GM12878 (cell line): ENCODE data around the gene FRAS1. TPM values are rescaled to one million over a fixed set of nuclear protein-coding genes. Genes with fewer than 3 reads are reported as not detected.

Experiments
- ATAC-seq: fragments of 200-7000 bp; cut with Tn5 transposase; 3 replicates; pipeline ENCODE4 v1.9.1; 2020; ENCODE audit warnings: mild to moderate bottlenecking, moderate library complexity
- BruUV-seq: library from RNA; stranded (reverse); fragments of 400-500 nt; replicated peaks from 2 replicates; lab custom pipeline; 2021; lab: Mats Ljungman, UMichigan
- CTCF ChIA-PET: fragments of 300-600 bp; sonication (Branson Sonifier 250); formaldehyde crosslinking; extraction: SDS; loops from one replicate; lab custom pipeline; 2021; ENCODE audit warnings: inconsistent platforms; lab: Yijun Ruan, JAX
- POLR2A ChIA-PET: fragments of 350-600 bp; formaldehyde crosslinking; extraction: SDS; loops from one replicate; lab custom pipeline; 2021; ENCODE audit warnings: inconsistent platforms; lab: Charles Lee
- RAD21 ChIA-PET: fragments of 300-600 bp; sonication (Branson Sonifier 250); formaldehyde crosslinking; loops from one replicate; lab custom pipeline; 2023; ENCODE audit warnings: antibody characterized with exemption; ENCODE audit not compliant: unreplicated experiment; lab: Charles Lee
- SMC1A ChIA-PET: fragments of 300-600 bp; sonication (Branson Sonifier 250); formaldehyde crosslinking; loops from one replicate; lab custom pipeline; 2023; ENCODE audit not compliant: unreplicated experiment, uncharacterized antibody; lab: Charles Lee
- DNase-seq: peaks from one replicate; pipeline ENCODE4 v3.0.0-alpha.2; 2011; ENCODE audit warnings: low read depth, low spot score
- FAIRE-seq: peaks from 3 replicates; lab custom pipeline; 2011; peaks lifted over from hg19 to GRCh38; lab: Jason Lieb, UNC
- H2AFZ ChIP-seq: 2 replicates; pipeline ENCODE4 v1.6.0; 2011; ENCODE audit warnings: low read depth, low read length, control low read depth; ENCODE audit not compliant: control insufficient read depth
- H3K27ac ChIP-seq: 2 replicates; pipeline ENCODE4 v1.5.1; 2011; ENCODE audit warnings: control low read depth; ENCODE audit not compliant: control insufficient read depth, insufficient read depth
- H3K27me3 ChIP-seq, 2 experiments: replicated peaks in 1 of 2; 2 replicates each; pipeline versions ENCODE4 v1.6.0 to v1.6.1; 2011; ENCODE audit warnings: low read length in 1 of 2; ENCODE audit not compliant: control insufficient read depth in 2 of 2, insufficient read depth in 2 of 2
- H3K36me3 ChIP-seq, 2 experiments: 2 replicates each; pipeline ENCODE4 v1.5.1; 2011; ENCODE audit warnings: low read length in 1 of 2; ENCODE audit not compliant: control insufficient read depth in 2 of 2, insufficient read depth in 2 of 2
- H3K4me1 ChIP-seq: 2 replicates; pipeline ENCODE4 v1.6.1; 2011; ENCODE audit warnings: mild to moderate bottlenecking, low read length, moderate library complexity, mixed read lengths; ENCODE audit not compliant: control insufficient read depth, insufficient read depth
- H3K4me2 ChIP-seq: 2 replicates; pipeline ENCODE4 v1.6.0; 2011; ENCODE audit warnings: control low read depth; ENCODE audit not compliant: control insufficient read depth, insufficient read depth
- H3K4me3 ChIP-seq: fragments of 200-600 bp; sonication (generic); 2 replicates; pipeline ENCODE4 v1.5.1; 2016
- H3K79me2 ChIP-seq: 2 replicates; pipeline ENCODE4 v1.6.0; 2011; ENCODE audit warnings: low read length; ENCODE audit not compliant: control insufficient read depth, insufficient read depth
- H3K9ac ChIP-seq: 2 replicates; pipeline ENCODE4 v1.8.0; 2011; ENCODE audit warnings: low read length, control low read depth, mixed read lengths; ENCODE audit not compliant: control insufficient read depth, insufficient read depth
- H3K9me3 ChIP-seq: replicated peaks from 3 replicates; pipeline ENCODE4 v1.5.1; 2011; ENCODE audit warnings: mild to moderate bottlenecking, low read length; ENCODE audit not compliant: control insufficient read depth, insufficient read depth
- H4K20me1 ChIP-seq: 2 replicates; pipeline ENCODE4 v1.6.0; 2011; ENCODE audit not compliant: control insufficient read depth, insufficient read depth
- ASH2L ChIP-seq: fragments of 300-600, 200-600 bp; sonication (generic); IDR thresholded peaks from 2 replicates; pipeline ENCODE4 v1.6.1; 2017; ENCODE audit warnings: low read depth, mild to moderate bottlenecking, borderline replicate concordance
- CBFB ChIP-seq: IDR thresholded peaks from 2 replicates; pipeline ENCODE4 v1.6.1; 2016; ENCODE audit warnings: antibody characterized with exemption, low read depth
- CBX3 ChIP-seq: fragments of 200-600 bp; sonication (generic); IDR thresholded peaks from 2 replicates; pipeline ENCODE4 v1.6.1; 2016; ENCODE audit warnings: low read depth, borderline replicate concordance
- CHD2 ChIP-seq: IDR thresholded peaks from 2 replicates; pipeline ENCODE4 v1.6.1; 2011; ENCODE audit warnings: low read depth, low read length, improper control_type of control experiment, borderline replicate concordance
- DPF2 ChIP-seq: fragments of 450-650 bp; IDR thresholded peaks from 2 replicates; pipeline ENCODE4 v1.6.1; 2017; ENCODE audit warnings: mild to moderate bottlenecking
- E2F8 ChIP-seq: fragments of 450-650 bp; IDR thresholded peaks from 2 replicates; pipeline ENCODE4 v1.6.1; 2018; ENCODE audit warnings: mild to moderate bottlenecking, low read depth, moderate library complexity; ENCODE audit not compliant: partially characterized antibody
- IKZF1 ChIP-seq: fragments of 450-650 bp; conservative IDR thresholded peaks from 2 replicates; pipeline ENCODE4 v1.6.1; 2017; ENCODE audit warnings: antibody characterized with exemption, mild to moderate bottlenecking
- IRF4 ChIP-seq: IDR thresholded peaks from 2 replicates; pipeline ENCODE4 v1.6.1; 2011; ENCODE audit warnings: low read depth, low read length
- KLF5 ChIP-seq: fragments of 450-650 bp; IDR thresholded peaks from 2 replicates; pipeline ENCODE4 v1.6.1; 2014; ENCODE audit warnings: mild to moderate bottlenecking; ENCODE audit not compliant: partially characterized antibody
- MXI1 ChIP-seq: fragments of 150-350 bp; IDR thresholded peaks from 2 replicates; pipeline ENCODE4 v1.6.1; 2011; ENCODE audit warnings: low read depth, mild to moderate bottlenecking, inconsistent platforms, low read length, improper control_type of control experiment
- MYC ChIP-seq: IDR thresholded peaks from 2 replicates; pipeline ENCODE4 v1.6.1; 2011; ENCODE audit warnings: mild to moderate bottlenecking, low read length, moderate library complexity, inconsistent platforms; ENCODE audit not compliant: insufficient read depth, insufficient replicate concordance, insufficient read length, severe bottlenecking
- NR2C1 ChIP-seq: fragments of 450-650 bp; IDR thresholded peaks from 2 replicates; pipeline ENCODE4 v1.6.1; 2017; ENCODE audit warnings: antibody characterized with exemption, mild to moderate bottlenecking, moderate library complexity
- RELA ChIP-seq: fragments of 450-650 bp; IDR thresholded peaks from 2 replicates; pipeline ENCODE4 v1.8.0; 2014; ENCODE audit warnings: borderline replicate concordance; ENCODE audit not compliant: partially characterized antibody
- RELB ChIP-seq: fragments of 450-650 bp; IDR thresholded peaks from 2 replicates; pipeline ENCODE4 v1.6.1; 2017; ENCODE audit warnings: low read depth, mild to moderate bottlenecking, moderate library complexity
- SIX5 ChIP-seq: IDR thresholded peaks from 2 replicates; pipeline ENCODE4 v1.6.1; 2011; ENCODE audit warnings: mild to moderate bottlenecking, low read depth, low read length, moderate library complexity; ENCODE audit not compliant: severe bottlenecking
- TCF12 ChIP-seq: IDR thresholded peaks from 2 replicates; pipeline ENCODE4 v1.6.1; 2011; ENCODE audit warnings: low read depth, mild to moderate bottlenecking, low read length
- ZNF207 ChIP-seq: fragments of 450-650 bp; IDR thresholded peaks from 2 replicates; pipeline ENCODE4 v1.6.1; 2014; ENCODE audit warnings: antibody characterized with exemption, mild to moderate bottlenecking, borderline replicate concordance
- ZZZ3 ChIP-seq: IDR thresholded peaks from 2 replicates; pipeline ENCODE4 v1.6.1; 2011; ENCODE audit warnings: low read depth; ENCODE audit not compliant: control insufficient read depth, insufficient read length
- WGBS: methylation state at CpG from one replicate; pipeline ENCODE4 v1.1.6; 2016; ENCODE audit warnings: low lambda C conversion rate; ENCODE audit not compliant: insufficient replicate concordance, insufficient coverage; ENCODE audit errors: missing lambda C conversion rate; 5-methylcytosine and 5-hydroxymethylcytosine counted together
- in situ Hi-C: fragments of 300-500 bp; cut with MboI; formaldehyde crosslinking; loops from 9 replicates; pipeline ENCODE4 v1.14.3; 2018; ENCODE audit warnings: mixed read lengths
- intact Hi-C: fragments of 100-400 bp; cut with micrococcal nuclease; formaldehyde crosslinking; loops from one replicate; pipeline ENCODE4 v1.14.2; 2022; ENCODE audit not compliant: unreplicated experiment
- polyA plus RNA-seq, 11 experiments: library from polyadenylated mRNA; depleted of rRNA in 4 of 11; unstranded in 6 of 11; stranded (reverse) in 5 of 11; fragments of >200 nt; fragmentation: Nextera tagmentation in 4 of 11; fragmentation: Illumina TruSeq in 1 of 11; extraction: Ambion mirVana in 4 of 11; extraction: Trizol in 1 of 11; gene quantifications; 1 replicate in 1 of 11; 2 replicates in 10 of 11; pipeline versions ENCODE4 v1.2.1 to v1.2.3, GENCODE V29; 2011 to 2016; ENCODE audit warnings: inconsistent platforms in 2 of 11, missing spikeins in 2 of 11, low read depth in 1 of 11
- total RNA-seq, 4 experiments: library from RNA; depleted of rRNA in 3 of 4; stranded (reverse); fragments of >200 nt in 3 of 4; fragmentation: Illumina TruSeq in 1 of 4; extraction: Trizol in 1 of 4; gene quantifications; 2 replicates each; pipeline versions ENCODE4 v1.2.1 to v1.2.3, GENCODE V29; 2013 to 2021

Gene FRAS1
- total and polyA plus RNA-seq, 10 of the 15 experiments (the other 5 are each of a cell fraction or from before 2014, with no cell fraction given) = 0.08 to 11.7 (median 0.20) TPM

- no peak for TF ChIP-seq RELA
- no peak for TF ChIP-seq ASH2L
Measured at GRCh38 chr4:78154972-78155590, 98.0 kb downstream of the FRAS1 start (continued).

GRCh38 chr4:78155616-78156105 lies 98.5 kb downstream of the FRAS1 start:
- H3K9ac ChIP-seq = no peak overlapping the region
- no peak for DNase-seq
- ATAC-seq = peak; percentile 62
- H3K27ac ChIP-seq = no peak overlapping the region
- CTCF ChIA-PET = interaction anchor here (0.7 to 2.3 kb wide), 6 partner anchors 8 to 288 kb away, joined by 3 to 9 read pairs (median 4); no protein-coding TSS in a partner anchor
- no peaks in the 10 kb centered on the region for H3K79me2 ChIP-seq
- 17% methylated on average over 6 of the region's 6 CpGs for WGBS
- POLR2A ChIA-PET = interaction anchor here (1.0 kb wide), 1 partner anchor 8 kb away, joined by 3 read pairs; no protein-coding TSS in a partner anchor
- intact Hi-C loops = no loop called here
- H3K27me3 ChIP-seq = peaks cover 0 to 4% of the 10 kb centered on the region in 2 experiments; a peak in 1 of 4 replicates
- no peak overlapping the region for H3K4me3 ChIP-seq
- H3K36me3 ChIP-seq = no peaks in the 10 kb centered on the region
- H3K9me3 ChIP-seq = no peaks in the 10 kb centered on the region
- no peak overlapping the region for H2AFZ ChIP-seq
- no peaks in the 10 kb centered on the region for H3K4me1 ChIP-seq
- RAD21 ChIA-PET = interaction anchor here (0.9 to 1.8 kb wide), 9 partner anchors 10 to 157 kb away, joined by 3 to 5 read pairs (median 4); no protein-coding TSS in a partner anchor
- no peak overlapping the region for H3K4me2 ChIP-seq
- FAIRE-seq = no peak
- BruUV-seq = no TSS peak
- in situ Hi-C loops = no loop called here
- SMC1A ChIA-PET = interaction anchor here (0.6 to 2.1 kb wide), 14 partner anchors 8 to 96 kb away, joined by 3 to 14 read pairs (median 4); no protein-coding TSS in a partner anchor
- no peaks in the 10 kb centered on the region for H4K20me1 ChIP-seq
- no peak for TF ChIP-seq TCF12
- TF ChIP-seq IKZF1 = peak; percentile 23; the same call in 1 of the 2 replicates
- no peak for TF ChIP-seq ASH2L
- no peak for TF ChIP-seq E2F8
- no peak for TF ChIP-seq ZNF207
- TF ChIP-seq CBFB = no peak
- no peak for TF ChIP-seq MXI1
- no peak for TF ChIP-seq CHD2
- no peak for TF ChIP-seq NR2C1
- TF ChIP-seq KLF5 = no peak
- no peak for TF ChIP-seq MYC
- TF ChIP-seq IRF4 = no peak
- TF ChIP-seq SIX5 = no peak
- 0 out of 2 replicates have a peak, but pooled peaks have one; percentile 37 for TF ChIP-seq DPF2
- no peak for TF ChIP-seq CBX3
- TF ChIP-seq RELB = no peak
- TF ChIP-seq ZZZ3 = no peak
